Calu3 (cell line): ENCODE measurements around the gene KLRC4. TPM values are rescaled to one million over a fixed set of nuclear protein-coding genes. Genes with fewer than 3 reads are reported as not detected.

ENCODE experiments used
- BruUV-seq: library from RNA; stranded (reverse); fragments of 400-500 nt; replicated peaks from 2 replicates; lab custom pipeline; 2021; lab: Mats Ljungman, UMichigan
- CTCF ChIA-PET: fragments of 300-600 bp; sonication (Branson Sonifier 250); formaldehyde crosslinking; loops from one replicate; lab custom pipeline; 2022; ENCODE audit warnings: antibody characterized with exemption; lab: Charles Lee
- DNase-seq: peaks from one replicate; pipeline ENCODE4 v3.0.0; 2022
- H3K27ac Mint-ChIP-seq: one replicate; pipeline ENCODE4 v1.8.0; 2022; ENCODE audit warnings: mixed read lengths; ENCODE audit not compliant: unreplicated experiment
- H3K27me3 Mint-ChIP-seq: one replicate; pipeline ENCODE4 v1.8.0; 2022; ENCODE audit warnings: mixed read lengths; ENCODE audit not compliant: unreplicated experiment
- H3K36me3 Mint-ChIP-seq: one replicate; pipeline ENCODE4 v1.8.0; 2022; ENCODE audit warnings: mild to moderate bottlenecking, moderate library complexity, mixed read lengths; ENCODE audit not compliant: insufficient read depth, unreplicated experiment
- H3K4me1 Mint-ChIP-seq: one replicate; pipeline ENCODE4 v1.8.0; 2022; ENCODE audit warnings: mild to moderate bottlenecking, low read depth, mixed read lengths; ENCODE audit not compliant: unreplicated experiment
- H3K4me3 Mint-ChIP-seq: one replicate; pipeline ENCODE4 v1.8.0; 2022; ENCODE audit warnings: mild to moderate bottlenecking, low read depth, moderate library complexity, mixed read lengths; ENCODE audit not compliant: unreplicated experiment
- H3K9me3 Mint-ChIP-seq: one replicate; pipeline ENCODE4 v1.8.0; 2022; ENCODE audit warnings: low read depth, mixed read lengths; ENCODE audit not compliant: unreplicated experiment
- CTCF ChIP-seq: fragments of 200-600 bp; IDR thresholded peaks from one replicate; pipeline ENCODE4 v1.8.0; 2022; ENCODE audit warnings: antibody characterized with exemption; ENCODE audit not compliant: unreplicated experiment
- intact Hi-C: fragments of 100-400 bp; cut with micrococcal nuclease; formaldehyde crosslinking; loops from one replicate; pipeline ENCODE4 v1.10.0; 2022; ENCODE audit not compliant: unreplicated experiment
- total RNA-seq: library from RNA; stranded (reverse); gene quantifications from 2 replicates; pipeline ENCODE4 v1.2.3, GENCODE V29; 2022

KLRC4 gene
- total RNA-seq, 1 experiment from 2014 or later, result not detected

GRCh38 chr12:10358969-10359368, 50.6 kb downstream of the KLRC4 start:
- no peak for TF ChIP-seq CTCF
- peaks cover 34% of the 10 kb centered on the region for H3K4me1 Mint-ChIP-seq
- H3K27me3 Mint-ChIP-seq, result no peaks in the 10 kb centered on the region
- peaks cover 14% of the 10 kb centered on the region for H3K36me3 Mint-ChIP-seq
- no TSS peak for BruUV-seq
- CTCF ChIA-PET, result no interaction called here
- no peak overlapping the region for H3K27ac Mint-ChIP-seq
- no peak for DNase-seq
- no peak overlapping the region for H3K4me3 Mint-ChIP-seq
- intact Hi-C loops, result no loop called here
- no peaks in the 10 kb centered on the region for H3K9me3 Mint-ChIP-seq

DNA sequence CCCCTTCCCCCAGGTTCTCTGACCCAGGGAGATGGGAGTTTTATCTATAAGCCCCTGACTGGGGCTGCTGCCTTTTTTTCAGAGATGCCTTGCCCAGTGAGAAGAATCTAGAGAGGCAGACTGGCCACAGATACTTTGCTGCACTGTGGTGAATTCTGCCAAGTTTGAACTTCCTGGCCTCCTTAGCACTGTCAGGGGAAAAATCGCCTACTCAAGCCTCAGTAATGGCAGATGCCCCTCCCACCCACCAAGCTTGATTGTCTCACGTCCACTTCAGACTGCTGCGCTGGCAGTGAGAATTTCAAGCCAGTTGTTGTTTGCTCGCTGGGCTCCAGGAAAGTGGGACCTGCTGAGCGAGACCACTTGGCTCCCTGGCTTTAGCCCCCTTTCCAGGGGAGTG, 51.4 kb downstream of the KLRC4 start:
- no peaks in the 10 kb centered on the region for H3K9me3 Mint-ChIP-seq
- H3K4me3 Mint-ChIP-seq, result no peak overlapping the region
- no peak for DNase-seq
- BruUV-seq, result no TSS peak
- CTCF ChIA-PET, result no interaction called here
- H3K4me1 Mint-ChIP-seq, result peaks cover 34% of the 10 kb centered on the region
- no peaks in the 10 kb centered on the region for H3K27me3 Mint-ChIP-seq
- H3K27ac Mint-ChIP-seq, result no peak overlapping the region
- intact Hi-C loops, result no loop called here
- TF ChIP-seq CTCF, result no peak
- H3K36me3 Mint-ChIP-seq, result peaks cover 14% of the 10 kb centered on the region

Other genes starting within 250 kb of the KLRC4 start
- gene OLR1, start 237.6 kb downstream of the KLRC4 start, total RNA-seq, result not detected in 2 replicates
- gene TMEM52B, start 230.7 kb downstream of the KLRC4 start, total RNA-seq, result not detected in 2 replicates
- gene GABARAPL1, start 196.9 kb downstream of the KLRC4 start, total RNA-seq, result 54.8 and 61.0 TPM in 2 replicates
- gene KLRD1, start 101.9 kb downstream of the KLRC4 start, total RNA-seq, result 0.14 TPM in 1 of 2 replicates, not detected in the other
- gene KLRK1, start 19.7 kb downstream of the KLRC4 start, total RNA-seq, result not detected in 2 replicates
- not detected in 2 replicates for gene KLRC3, start 10.8 kb upstream of the KLRC4 start, total RNA-seq
- not detected in 2 replicates for gene KLRC2, start 26.3 kb upstream of the KLRC4 start, total RNA-seq
- gene KLRC1, start 43.6 kb upstream of the KLRC4 start, total RNA-seq, result not detected in 2 replicates
- gene EIF2S3B, start 96.1 kb upstream of the KLRC4 start, total RNA-seq, result 4.8 and 5.7 TPM in 2 replicates
- gene MAGOHB, start 203.9 kb upstream of the KLRC4 start, total RNA-seq, result 59.5 and 61.4 TPM in 2 replicates